H9 (cell line): ENCODE data around the gene PRDM11. TPM values are rescaled to one million over a fixed set of nuclear protein-coding genes. Genes with fewer than 3 reads are reported as not detected.

Experiments
- DNase-seq: peaks from one replicate; pipeline ENCODE4 v3.0.0-alpha.2; 2017
- H2AFZ ChIP-seq: one replicate; pipeline ENCODE4 v1.6.1; 2013; ENCODE audit warnings: mild to moderate bottlenecking, low read length, control low read depth, moderate library complexity
- H2AK5ac ChIP-seq: 2 replicates; pipeline ENCODE4 v1.6.1; 2013; ENCODE audit warnings: low read length, control low read depth, mixed read lengths; ENCODE audit not compliant: insufficient read length
- H2BK120ac ChIP-seq: one replicate; pipeline ENCODE4 v1.6.1; 2013; ENCODE audit warnings: low read depth, mild to moderate bottlenecking, low read length, control low read depth, inconsistent platforms; ENCODE audit not compliant: poor library complexity, severe bottlenecking
- H2BK12ac ChIP-seq: 2 replicates; pipeline ENCODE4 v1.6.1; 2013; ENCODE audit warnings: low read length, control low read depth, mixed read lengths, low read depth; ENCODE audit not compliant: insufficient read length
- H2BK15ac ChIP-seq: 2 replicates; pipeline ENCODE4 v1.6.1; 2013; ENCODE audit warnings: low read depth, low read length, control low read depth
- H2BK20ac ChIP-seq: one replicate; pipeline ENCODE4 v1.6.1; 2013; ENCODE audit warnings: low read depth, mild to moderate bottlenecking, low read length, control low read depth, inconsistent platforms; ENCODE audit not compliant: poor library complexity, severe bottlenecking
- H2BK5ac ChIP-seq: 2 replicates; pipeline ENCODE4 v1.6.1; 2013; ENCODE audit warnings: low read length, control low read depth, mixed read lengths; ENCODE audit not compliant: insufficient read length
- H3K14ac ChIP-seq: 2 replicates; pipeline ENCODE4 v1.6.1; 2013; ENCODE audit warnings: low read length, control low read depth; ENCODE audit not compliant: insufficient read depth
- H3K18ac ChIP-seq: 2 replicates; pipeline ENCODE4 v1.6.1; 2013; ENCODE audit warnings: low read depth, mild to moderate bottlenecking, mixed read lengths, low read length, control low read depth; ENCODE audit not compliant: insufficient read length
- H3K23ac ChIP-seq: 2 replicates; pipeline ENCODE4 v1.6.1; 2013; ENCODE audit warnings: low read length, control low read depth, mixed read lengths, low read depth; ENCODE audit not compliant: insufficient read length
- H3K23me2 ChIP-seq: 2 replicates; pipeline ENCODE4 v1.6.1; 2013; ENCODE audit warnings: low read depth, mild to moderate bottlenecking, mixed read lengths, low read length, control low read depth; ENCODE audit not compliant: insufficient read length, poor library complexity, severe bottlenecking
- H3K27ac ChIP-seq: 2 replicates; pipeline ENCODE4 v1.5.1; 2013; ENCODE audit warnings: low read length, control low read depth, mixed read lengths, low read depth; ENCODE audit not compliant: insufficient read length
- H3K27me3 ChIP-seq: 2 replicates; pipeline ENCODE4 v1.6.1; 2013; ENCODE audit warnings: low read length, control low read depth, inconsistent platforms; ENCODE audit not compliant: insufficient read depth
- H3K4ac ChIP-seq: 2 replicates; pipeline ENCODE4 v1.6.1; 2013; ENCODE audit warnings: low read depth, mild to moderate bottlenecking, control low read depth, inconsistent platforms, low read length, moderate library complexity
- H3K4me1 ChIP-seq: 2 replicates; pipeline ENCODE4 v1.6.1; 2013; ENCODE audit warnings: low read length, control low read depth, inconsistent platforms; ENCODE audit not compliant: insufficient read depth
- H3K4me2 ChIP-seq: 2 replicates; pipeline ENCODE4 v1.6.1; 2013; ENCODE audit warnings: low read length, control low read depth, mixed read lengths; ENCODE audit not compliant: insufficient read length, insufficient read depth
- H3K56ac ChIP-seq: 2 replicates; pipeline ENCODE4 v1.6.1; 2013; ENCODE audit warnings: low read depth, mild to moderate bottlenecking, mixed read lengths, low read length, control low read depth; ENCODE audit not compliant: insufficient read length
- H3K79me1 ChIP-seq: 2 replicates; pipeline ENCODE4 v1.6.1; 2013; ENCODE audit warnings: low read depth, mild to moderate bottlenecking, moderate library complexity, low read length, control low read depth, inconsistent platforms; ENCODE audit not compliant: insufficient read depth, poor library complexity, severe bottlenecking
- H3K79me2 ChIP-seq: 2 replicates; pipeline ENCODE4 v1.6.1; 2013; ENCODE audit warnings: low read length, control low read depth, inconsistent platforms; ENCODE audit not compliant: insufficient read depth
- H3K9ac ChIP-seq: 2 replicates; pipeline ENCODE4 v1.6.1; 2013; ENCODE audit warnings: low read length, control low read depth, mixed read lengths; ENCODE audit not compliant: insufficient read length; ENCODE audit errors: extremely low read depth
- H3K9me3 ChIP-seq: one replicate; pipeline ENCODE4 v1.6.1; 2013; ENCODE audit warnings: low read depth, low read length, inconsistent platforms; ENCODE audit not compliant: control insufficient read depth
- H3T11ph ChIP-seq: one replicate; pipeline ENCODE4 v1.6.1; 2013; ENCODE audit warnings: mild to moderate bottlenecking, low read length, control low read depth, inconsistent platforms
- H4K20me1 ChIP-seq: one replicate; pipeline ENCODE4 v1.6.1; 2013; ENCODE audit not compliant: control insufficient read depth, insufficient read length, insufficient read depth
- H4K5ac ChIP-seq: 2 replicates; pipeline ENCODE4 v1.6.1; 2013; ENCODE audit warnings: low read depth, mild to moderate bottlenecking, mixed read lengths, low read length, control low read depth; ENCODE audit not compliant: insufficient read length
- H4K8ac ChIP-seq: replicated peaks from 2 replicates; pipeline ENCODE4 v1.6.1; 2013; ENCODE audit warnings: low read length, control low read depth, mixed read lengths, low read depth; ENCODE audit not compliant: insufficient read length
- H4K91ac ChIP-seq: 2 replicates; pipeline ENCODE4 v1.6.1; 2013; ENCODE audit warnings: low read depth, mild to moderate bottlenecking, moderate library complexity, mixed read lengths, low read length, control low read depth; ENCODE audit not compliant: insufficient read length
- H3K27ac Mint-ChIP-seq, 3 experiments: 2 replicates in 2 of 3; 3 replicates in 1 of 3; pipeline ENCODE4 v1.8.0; 2020 to 2021; ENCODE audit warnings: mixed read lengths in 3 of 3, mild to moderate bottlenecking in 1 of 3, moderate library complexity in 1 of 3
- H3K27me3 Mint-ChIP-seq: 2 replicates; pipeline ENCODE4 v1.8.0; 2021; ENCODE audit warnings: low read depth, mild to moderate bottlenecking, moderate library complexity, mixed read lengths
- H3K36me3 Mint-ChIP-seq, 3 experiments: 2 replicates in 2 of 3; 3 replicates in 1 of 3; pipeline ENCODE4 v1.8.0; 2020 to 2021; ENCODE audit warnings: low read depth in 3 of 3, mixed read lengths in 3 of 3; ENCODE audit not compliant: insufficient read depth in 1 of 3
- H3K4me1 Mint-ChIP-seq, 2 experiments: 2 replicates each; pipeline ENCODE4 v1.8.0; 2020; ENCODE audit warnings: mixed read lengths in 2 of 2
- H3K4me3 Mint-ChIP-seq, 2 experiments: 2 replicates in 1 of 2; 3 replicates in 1 of 2; pipeline ENCODE4 v1.8.0; 2020 to 2021; ENCODE audit warnings: mild to moderate bottlenecking in 2 of 2, mixed read lengths in 2 of 2, moderate library complexity in 1 of 2
- H3K9me3 Mint-ChIP-seq, 2 experiments: 2 replicates in 1 of 2; 3 replicates in 1 of 2; pipeline ENCODE4 v1.8.0; 2020; ENCODE audit warnings: mild to moderate bottlenecking in 2 of 2, mixed read lengths in 2 of 2, moderate library complexity in 1 of 2
- WGBS: extraction: QIAGEN DNeasy Blood & Tissue Kit; methylation state at CpG from one replicate; pipeline ENCODE4 v1.1.7; 2013; ENCODE audit warnings: missing lambda C conversion rate, low lambda C conversion rate, mixed read lengths; ENCODE audit not compliant: insufficient read length; ENCODE audit errors: extremely low coverage; 5-methylcytosine and 5-hydroxymethylcytosine counted together
- total RNA-seq: library from RNA; stranded (reverse); gene quantifications from 2 replicates; pipeline ENCODE4 v1.2.1, GENCODE V29; 2021
- TF ChIP-seq, protein P1 (sequence below): fragments of 200-600 bp; sonication (generic); conservative IDR thresholded peaks from 3 replicates; pipeline ENCODE4 v1.8.0; 2021; ENCODE audit warnings: antibody characterized with exemption, mild to moderate bottlenecking

Gene PRDM11
- total RNA-seq, 1 experiment from 2014 or later = 11.5 TPM

- Mint-ChIP-seq H3K4me3 (no peak overlapping the region), H3K9me3 (no peaks in the 10 kb centered on the region), H3K36me3 (no peaks in the 10 kb centered on the region), H3K27me3 (peaks cover 9% of the 10 kb centered on the region), H3K27ac (no peak overlapping the region), H3K4me1 (peaks cover 16 to 21% of the 10 kb centered on the region in 2 experiments)
- WGBS = no CpG with 5 or more reads among the region's 4 CpGs
- Histone ChIP-seq H3K23ac (no peak overlapping the region), H2BK15ac (no peak overlapping the region), H2AFZ (no peak overlapping the region), H2BK12ac (no peak overlapping the region), H4K5ac (no peak overlapping the region), H3K27ac (no peak overlapping the region), H3K4me1 (peaks cover 2% of the 10 kb centered on the region; the same call in 1 of the 2 replicates), H2BK20ac (no peak overlapping the region), H3K56ac (no peak overlapping the region), H3K27me3 (no peaks in the 10 kb centered on the region), H4K91ac (no peak overlapping the region), H3K9me3 (no peaks in the 10 kb centered on the region), H4K8ac (no peak overlapping the region), H3K14ac (no peak overlapping the region), H3T11ph (no peak overlapping the region), H3K9ac (no peak overlapping the region), H3K79me1 (no peaks in the 10 kb centered on the region), H2AK5ac (no peak overlapping the region), H3K4ac (no peak overlapping the region), H2BK120ac (no peak overlapping the region), H3K18ac (no peak overlapping the region), H4K20me1 (no peaks in the 10 kb centered on the region), H3K23me2 (no peaks in the 10 kb centered on the region), H3K79me2 (no peaks in the 10 kb centered on the region), H3K4me2 (no peak overlapping the region), H2BK5ac (no peak overlapping the region)
- TF ChIP-seq, protein P1, sequence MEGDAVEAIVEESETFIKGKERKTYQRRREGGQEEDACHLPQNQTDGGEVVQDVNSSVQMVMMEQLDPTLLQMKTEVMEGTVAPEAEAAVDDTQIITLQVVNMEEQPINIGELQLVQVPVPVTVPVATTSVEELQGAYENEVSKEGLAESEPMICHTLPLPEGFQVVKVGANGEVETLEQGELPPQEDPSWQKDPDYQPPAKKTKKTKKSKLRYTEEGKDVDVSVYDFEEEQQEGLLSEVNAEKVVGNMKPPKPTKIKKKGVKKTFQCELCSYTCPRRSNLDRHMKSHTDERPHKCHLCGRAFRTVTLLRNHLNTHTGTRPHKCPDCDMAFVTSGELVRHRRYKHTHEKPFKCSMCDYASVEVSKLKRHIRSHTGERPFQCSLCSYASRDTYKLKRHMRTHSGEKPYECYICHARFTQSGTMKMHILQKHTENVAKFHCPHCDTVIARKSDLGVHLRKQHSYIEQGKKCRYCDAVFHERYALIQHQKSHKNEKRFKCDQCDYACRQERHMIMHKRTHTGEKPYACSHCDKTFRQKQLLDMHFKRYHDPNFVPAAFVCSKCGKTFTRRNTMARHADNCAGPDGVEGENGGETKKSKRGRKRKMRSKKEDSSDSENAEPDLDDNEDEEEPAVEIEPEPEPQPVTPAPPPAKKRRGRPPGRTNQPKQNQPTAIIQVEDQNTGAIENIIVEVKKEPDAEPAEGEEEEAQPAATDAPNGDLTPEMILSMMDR = no peak
- no peak for DNase-seq
Measured at GRCh38 chr11:45262900-45263299, 116.5 kb downstream of the PRDM11 start.
